GM12873 (cell line): ENCODE data around the gene OLIG1.

Experiments
- CTCF ChIP-seq: IDR thresholded peaks from 2 replicates; pipeline ENCODE4 v1.5.1; 2012; ENCODE audit warnings: low read depth, mild to moderate bottlenecking, moderate library complexity, low read length, control low read depth; ENCODE audit not compliant: insufficient read depth; ENCODE audit errors: missing control alignments

Gene OLIG1

GRCh38 chr21:33055991-33056390 lies 13.9 kb upstream of the OLIG1 start:
- TF ChIP-seq CTCF, result no peak

GRCh38 chr21:33057385-33057940 lies 12.5 kb upstream of the OLIG1 start:
- TF ChIP-seq CTCF, result no peak

- TF ChIP-seq CTCF, result no peak
These were observed 11.4 kb upstream of the OLIG1 start for GRCh38 chr21:33058527-33058926.

GRCh38 chr21:33058957-33059356 lies 11.0 kb upstream of the OLIG1 start:
- TF ChIP-seq CTCF, result no peak

- TF ChIP-seq CTCF, result no peak
These were observed 10.5 kb upstream of the OLIG1 start for GRCh38 chr21:33059380-33059841.

- TF ChIP-seq CTCF, result no peak
These were observed 8.7 kb upstream of the OLIG1 start for GRCh38 chr21:33061233-33061632.

GRCh38 chr21:33063375-33063883 lies 6.5 kb upstream of the OLIG1 start:
- no peak for TF ChIP-seq CTCF
